ENCODE measurements around the gene PPIC.
"Not testable (repeated sequence)": the region's sequence is repeated elsewhere in the genome, so short reads cannot be mapped to it uniquely, and the experiment has no call there.

The PPIC gene

GRCh38 chr5:123028222-123028621 lies 8.3 kb downstream of the PPIC start:
- DNase-seq = no peak
- in situ Hi-C loops (cut with HindIII; ENCODE audit: low pct_ligation_motif_present, low pct_unique_long_range_greater_than_20kb, low sequenced_read_pairs) = no loop called here

GRCh38 chr5:123014689-123015088 lies 21.8 kb downstream of the PPIC start:
- in situ Hi-C loops (cut with HindIII; ENCODE audit: low pct_ligation_motif_present, low pct_unique_long_range_greater_than_20kb, low sequenced_read_pairs) = no loop called here
- no peak for DNase-seq

- DNase-seq = no peak
- in situ Hi-C loops (cut with HindIII; ENCODE audit: low pct_ligation_motif_present, low pct_unique_long_range_greater_than_20kb, low sequenced_read_pairs) = no loop called here
Measured at GRCh38 chr5:123012321-123012720, 24.2 kb downstream of the PPIC start.

DNA sequence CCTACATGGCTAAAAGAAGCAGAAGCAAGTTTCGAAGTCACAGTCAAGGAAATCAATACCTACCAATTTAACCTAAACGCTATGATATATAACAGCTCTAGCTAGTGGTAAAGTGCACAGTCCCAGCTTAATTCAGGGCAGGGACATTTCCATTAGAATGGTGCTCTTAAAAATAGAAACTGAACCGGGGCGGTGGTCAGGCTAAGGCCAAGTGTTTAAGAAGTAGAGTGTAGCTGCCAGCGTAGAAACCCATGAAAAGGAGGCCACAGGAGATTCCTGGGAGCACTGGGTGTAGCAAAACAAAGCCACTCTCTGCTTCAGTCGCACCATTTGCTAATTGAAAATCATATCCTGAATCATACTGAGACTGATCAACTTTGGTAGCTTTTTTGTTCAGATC lies 28.8 kb downstream of the PPIC start:
- in situ Hi-C loops (cut with HindIII; ENCODE audit: low pct_ligation_motif_present, low pct_unique_long_range_greater_than_20kb, low sequenced_read_pairs) = no loop called here
- DNase-seq = no peak

DNA sequence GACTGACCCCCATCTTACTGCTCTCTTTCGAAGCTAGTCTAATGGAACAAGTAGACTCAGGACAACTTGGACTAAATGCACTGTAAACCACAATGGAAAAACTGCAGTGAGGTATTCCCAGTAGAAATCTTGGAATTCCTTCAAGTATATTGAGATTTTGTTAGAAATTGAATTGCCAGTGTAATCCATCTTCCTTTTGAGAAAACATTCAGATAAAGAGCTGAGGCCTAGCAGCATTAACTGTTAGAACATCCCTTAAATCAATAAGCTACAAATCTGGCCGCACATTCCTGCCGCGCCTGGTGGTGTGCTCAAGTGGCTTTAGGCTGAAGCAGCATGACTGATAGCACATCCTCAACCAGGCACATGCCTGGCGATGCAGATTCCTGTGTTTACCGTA lies 29.3 kb downstream of the PPIC start:
- in situ Hi-C loops (cut with HindIII; ENCODE audit: low pct_ligation_motif_present, low pct_unique_long_range_greater_than_20kb, low sequenced_read_pairs) = no loop called here

GRCh38 chr5:123001808-123002207 lies 34.7 kb downstream of the PPIC start:
- no peak for DNase-seq
- in situ Hi-C loops (cut with HindIII; ENCODE audit: low pct_ligation_motif_present, low pct_unique_long_range_greater_than_20kb, low sequenced_read_pairs) = no loop called here

More for the DNA sequence above, 29.3 kb downstream of the PPIC start:
- DNase-seq = no peak

DNA sequence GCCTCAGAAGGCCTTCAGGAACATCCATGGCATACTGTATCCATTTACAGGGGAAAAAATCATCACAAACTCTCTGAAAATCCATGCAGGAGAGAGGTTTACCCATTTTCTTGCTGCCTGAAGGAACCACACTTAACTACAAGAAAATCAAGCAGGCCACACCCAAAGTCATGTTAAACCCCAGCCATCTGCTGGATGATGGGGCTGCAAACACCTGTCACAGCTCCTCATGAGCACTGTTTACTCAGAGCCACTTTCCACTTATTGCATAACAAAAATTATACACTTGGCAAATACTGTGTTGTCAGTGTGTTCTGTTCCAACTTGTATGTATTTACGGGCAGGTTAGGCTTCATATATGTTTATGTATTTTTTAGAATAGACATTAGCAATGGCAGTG lies 35.8 kb downstream of the PPIC start:
- no peak for DNase-seq
- in situ Hi-C loops (cut with HindIII; ENCODE audit: low pct_ligation_motif_present, low pct_unique_long_range_greater_than_20kb, low sequenced_read_pairs) = no loop called here

DNA sequence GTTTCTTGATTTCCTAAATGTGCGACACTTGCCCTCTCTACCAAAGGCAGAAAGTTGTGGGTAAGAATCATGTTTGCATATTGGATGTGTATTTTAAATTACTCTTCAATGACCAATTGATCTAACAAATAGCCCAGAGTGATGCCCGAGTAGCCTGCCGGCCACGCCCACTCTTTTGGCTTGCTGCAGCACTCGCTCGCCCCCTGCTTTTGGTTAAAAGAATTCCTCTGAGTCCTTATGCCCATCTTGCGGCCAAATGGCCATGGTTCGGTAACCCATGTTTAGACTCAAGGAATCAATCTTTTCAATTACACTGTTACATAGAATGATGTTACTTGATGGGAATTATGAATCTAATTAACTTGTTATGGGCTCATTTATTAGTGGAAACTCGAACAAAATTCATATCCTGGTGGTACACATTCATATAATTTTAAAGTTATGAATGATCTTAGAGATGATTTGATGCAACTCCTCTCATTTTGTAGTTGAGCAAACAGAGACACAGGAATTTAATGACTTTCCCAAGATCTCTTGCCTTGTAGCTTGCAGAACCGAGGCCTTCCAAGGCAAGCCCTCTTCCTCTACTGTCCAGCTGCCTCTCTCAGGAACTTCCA lies 36.5 kb downstream of the PPIC start:
- no peak for DNase-seq
- in situ Hi-C loops (cut with HindIII; ENCODE audit: low pct_ligation_motif_present, low pct_unique_long_range_greater_than_20kb, low sequenced_read_pairs) = no loop called here

DNA sequence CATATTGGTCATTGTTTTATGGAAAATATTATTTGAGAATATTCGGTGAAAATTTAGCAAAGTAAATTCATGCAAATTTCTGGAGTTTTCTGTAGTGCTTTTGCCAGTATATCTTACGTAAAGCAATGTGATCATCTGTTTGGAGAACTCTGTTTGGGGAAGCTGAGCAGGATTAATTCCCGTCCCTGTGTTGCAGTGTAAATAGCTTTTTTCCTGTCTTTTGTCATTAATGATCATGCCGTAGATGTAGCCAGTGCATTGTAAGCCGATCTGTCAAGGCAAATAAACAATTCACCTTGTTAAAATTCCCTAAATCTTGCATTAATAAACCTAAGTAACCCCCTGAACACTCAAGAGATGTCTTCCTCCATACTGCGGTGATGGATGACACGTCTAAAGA lies 39.2 kb downstream of the PPIC start:
- in situ Hi-C loops (cut with HindIII; ENCODE audit: low pct_ligation_motif_present, low pct_unique_long_range_greater_than_20kb, low sequenced_read_pairs) = no loop called here
- DNase-seq = no peak

GRCh38 chr5:122996091-122996490 lies 40.4 kb downstream of the PPIC start:
- DNase-seq = no peak

GRCh38 chr5:122985954-122986721 lies 50.4 kb downstream of the PPIC start:
- DNase-seq = no peak
- in situ Hi-C loops (cut with HindIII; ENCODE audit: low pct_ligation_motif_present, low pct_unique_long_range_greater_than_20kb, low sequenced_read_pairs) = no loop called here

More at GRCh38 chr5:122996091-122996490, 40.4 kb downstream of the PPIC start:
- in situ Hi-C loops (cut with HindIII; ENCODE audit: low pct_ligation_motif_present, low pct_unique_long_range_greater_than_20kb, low sequenced_read_pairs) = no loop called here

DNA sequence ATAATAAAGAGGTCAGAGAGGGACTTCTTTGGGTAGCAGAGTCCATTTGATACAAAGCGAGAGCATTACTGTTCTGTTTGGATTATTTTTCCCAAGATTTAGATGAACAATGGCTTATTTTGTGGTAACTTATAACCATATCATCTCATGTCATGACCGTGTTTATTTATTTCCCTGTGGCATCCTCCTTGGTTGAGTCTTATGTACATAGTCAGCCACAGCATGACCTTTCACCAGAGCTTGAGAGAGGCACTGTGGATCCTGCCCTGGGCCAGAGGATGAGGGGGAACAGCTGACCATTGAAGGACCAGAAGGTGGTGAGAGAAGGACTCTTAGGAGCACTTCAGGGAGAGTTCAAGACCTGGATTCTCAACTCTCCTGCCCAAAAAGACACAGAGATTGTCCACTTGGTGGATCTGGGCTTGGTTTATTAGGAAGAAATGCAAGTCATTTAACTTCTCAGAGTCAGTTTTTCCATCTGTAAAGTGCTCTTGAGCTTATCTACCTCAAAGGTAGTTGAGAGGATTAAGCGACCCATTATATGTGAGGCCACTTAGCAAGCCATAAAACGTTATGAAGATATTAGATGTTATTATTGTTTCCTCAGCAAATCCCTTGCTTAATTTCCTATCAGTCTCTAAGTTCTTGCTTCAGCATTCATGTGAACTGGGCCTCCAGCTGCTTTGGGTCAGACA lies 51.4 kb downstream of the PPIC start:
- in situ Hi-C loops (cut with HindIII; ENCODE audit: low pct_ligation_motif_present, low pct_unique_long_range_greater_than_20kb, low sequenced_read_pairs) = no loop called here
- DNase-seq = no peak

- DNase-seq = no peak
Measured at GRCh38 chr5:122984425-122984824, 52.1 kb downstream of the PPIC start.

GRCh38 chr5:122982376-122982775 lies 54.1 kb downstream of the PPIC start:
- no peak for DNase-seq
- in situ Hi-C loops (cut with HindIII; ENCODE audit: low pct_ligation_motif_present, low pct_unique_long_range_greater_than_20kb, low sequenced_read_pairs) = no loop called here

More at GRCh38 chr5:122984425-122984824, 52.1 kb downstream of the PPIC start:
- in situ Hi-C loops (cut with HindIII; ENCODE audit: low pct_ligation_motif_present, low pct_unique_long_range_greater_than_20kb, low sequenced_read_pairs) = no loop called here

DNA sequence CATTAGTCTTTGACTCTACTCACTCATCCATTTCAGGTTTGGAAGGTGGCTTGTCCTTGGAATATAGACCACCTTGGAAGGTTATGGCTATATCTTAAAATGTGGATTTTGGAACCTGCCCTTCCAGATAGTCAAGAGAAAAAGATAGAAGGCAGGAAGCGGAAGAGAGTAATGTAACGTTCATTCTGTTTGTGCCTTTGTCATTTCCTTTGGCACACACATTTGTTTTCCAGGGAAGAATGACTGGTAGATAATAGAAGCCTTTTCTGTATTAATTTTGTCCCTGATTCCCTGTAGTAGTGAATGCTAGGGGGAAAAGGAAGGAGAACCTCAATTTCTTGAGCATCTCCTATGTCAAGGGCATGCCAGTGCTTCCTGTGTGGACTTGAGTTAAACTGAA lies 54.7 kb downstream of the PPIC start:
- in situ Hi-C loops (cut with HindIII; ENCODE audit: low pct_ligation_motif_present, low pct_unique_long_range_greater_than_20kb, low sequenced_read_pairs) = no loop called here
- DNase-seq = no peak

- DNase-seq = no peak
- in situ Hi-C loops (cut with HindIII; ENCODE audit: low pct_ligation_motif_present, low pct_unique_long_range_greater_than_20kb, low sequenced_read_pairs) = no loop called here
Measured at GRCh38 chr5:122978644-122979297, 57.8 kb downstream of the PPIC start.

DNA sequence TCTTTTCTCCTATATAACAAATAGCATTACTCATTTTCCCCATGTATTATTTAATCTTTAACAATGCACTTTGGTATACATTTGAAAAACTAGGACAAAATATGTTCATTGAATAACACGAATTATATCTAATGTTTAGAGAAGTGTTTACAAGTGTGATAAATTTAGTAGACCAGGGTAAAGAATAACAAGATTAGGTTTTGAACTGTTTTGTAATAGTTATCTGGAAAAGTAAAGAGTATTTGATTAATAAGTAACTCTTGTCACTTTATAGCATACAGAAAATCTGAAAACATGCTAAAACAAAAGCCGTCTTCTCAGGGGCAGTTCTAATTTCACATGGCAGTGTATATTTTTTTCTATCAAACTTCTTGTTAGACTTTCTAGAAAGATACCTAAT lies 58.5 kb downstream of the PPIC start:
- in situ Hi-C loops (cut with HindIII; ENCODE audit: low pct_ligation_motif_present, low pct_unique_long_range_greater_than_20kb, low sequenced_read_pairs) = no loop called here
- no peak for DNase-seq

GRCh38 chr5:122977319-122977718 lies 59.2 kb downstream of the PPIC start:
- in situ Hi-C loops (cut with HindIII; ENCODE audit: low pct_ligation_motif_present, low pct_unique_long_range_greater_than_20kb, low sequenced_read_pairs) = no loop called here
- no peak for DNase-seq

GRCh38 chr5:122974251-122974650 lies 62.3 kb downstream of the PPIC start:
- in situ Hi-C loops (cut with HindIII; ENCODE audit: low pct_ligation_motif_present, low pct_unique_long_range_greater_than_20kb, low sequenced_read_pairs); DNase-seq: not testable (repeated sequence)

Data from ACHN (cell line).